Esophagus muscularis mucosa (tissue), 4 donors: ENCODE results near the gene UNC5CL.

Source experiments
- EP300 ChIP-seq: sonication (generic); formaldehyde crosslinking; IDR thresholded peaks from one replicate; pipeline ENCODE4 v1.6.1; 2017; ENCODE audit warnings: antibody characterized with exemption
- POLR2A ChIP-seq: fragments of 450-650 bp; IDR thresholded peaks from one replicate; pipeline ENCODE4 v1.6.1; 2017; ENCODE audit warnings: antibody characterized with exemption, moderate library complexity, mild to moderate bottlenecking, low read depth
- POLR2AphosphoS5 ChIP-seq, 2 donors: sonication (generic); formaldehyde crosslinking; IDR thresholded peaks; one replicate each; pipeline ENCODE4 v1.6.1; 2017; ENCODE audit warnings: antibody characterized with exemption in 2 of 2
- TF ChIP-seq, protein P1 (sequence below), 3 experiments: fragments of 200-600 bp in 2 of 3; fragments of 450-650 bp in 1 of 3; sonication (generic) in 2 of 3; IDR thresholded peaks; one replicate each; pipeline ENCODE4 v1.5.1; 2017 to 2019; ENCODE audit warnings: antibody characterized with exemption in 3 of 3, mild to moderate bottlenecking in 2 of 3, moderate library complexity in 1 of 3

DNA sequence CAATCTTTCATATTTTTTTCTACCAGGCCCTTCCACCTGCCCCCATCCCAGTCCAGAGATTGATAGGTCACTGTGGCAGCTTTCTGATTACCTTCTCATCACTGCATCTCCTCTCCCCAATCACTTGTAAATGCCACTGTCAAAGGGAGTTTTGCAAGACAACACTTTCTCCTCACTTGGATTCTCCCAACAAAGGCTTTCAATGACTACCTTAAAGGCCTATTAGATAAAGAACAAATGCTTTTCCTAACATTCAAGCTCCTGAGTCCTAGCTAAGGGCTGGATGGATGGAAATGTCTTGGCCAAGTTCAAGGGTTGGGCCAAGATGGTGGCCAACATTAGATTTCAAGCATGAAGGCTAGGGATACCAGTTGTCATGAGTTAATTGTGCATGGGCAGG is 55.3 kb downstream of the UNC5CL start:
- TF ChIP-seq, protein P1, sequence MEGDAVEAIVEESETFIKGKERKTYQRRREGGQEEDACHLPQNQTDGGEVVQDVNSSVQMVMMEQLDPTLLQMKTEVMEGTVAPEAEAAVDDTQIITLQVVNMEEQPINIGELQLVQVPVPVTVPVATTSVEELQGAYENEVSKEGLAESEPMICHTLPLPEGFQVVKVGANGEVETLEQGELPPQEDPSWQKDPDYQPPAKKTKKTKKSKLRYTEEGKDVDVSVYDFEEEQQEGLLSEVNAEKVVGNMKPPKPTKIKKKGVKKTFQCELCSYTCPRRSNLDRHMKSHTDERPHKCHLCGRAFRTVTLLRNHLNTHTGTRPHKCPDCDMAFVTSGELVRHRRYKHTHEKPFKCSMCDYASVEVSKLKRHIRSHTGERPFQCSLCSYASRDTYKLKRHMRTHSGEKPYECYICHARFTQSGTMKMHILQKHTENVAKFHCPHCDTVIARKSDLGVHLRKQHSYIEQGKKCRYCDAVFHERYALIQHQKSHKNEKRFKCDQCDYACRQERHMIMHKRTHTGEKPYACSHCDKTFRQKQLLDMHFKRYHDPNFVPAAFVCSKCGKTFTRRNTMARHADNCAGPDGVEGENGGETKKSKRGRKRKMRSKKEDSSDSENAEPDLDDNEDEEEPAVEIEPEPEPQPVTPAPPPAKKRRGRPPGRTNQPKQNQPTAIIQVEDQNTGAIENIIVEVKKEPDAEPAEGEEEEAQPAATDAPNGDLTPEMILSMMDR (IDR thresholded peaks at IDR 0.05), result no peak
- TF ChIP-seq POLR2A (no peak), POLR2AphosphoS5 (IDR thresholded peaks at IDR 0.05) (no peak), EP300 (no peak)
